ENCODE data around the gene SLC2A1. TPM values are rescaled to one million over a fixed set of nuclear protein-coding genes. Genes with fewer than 3 reads are reported as not detected.

SLC2A1 gene
- total and polyA plus RNA-seq, 7 donors = 1.1 to 3.8 (median 2.1) TPM

DNA sequence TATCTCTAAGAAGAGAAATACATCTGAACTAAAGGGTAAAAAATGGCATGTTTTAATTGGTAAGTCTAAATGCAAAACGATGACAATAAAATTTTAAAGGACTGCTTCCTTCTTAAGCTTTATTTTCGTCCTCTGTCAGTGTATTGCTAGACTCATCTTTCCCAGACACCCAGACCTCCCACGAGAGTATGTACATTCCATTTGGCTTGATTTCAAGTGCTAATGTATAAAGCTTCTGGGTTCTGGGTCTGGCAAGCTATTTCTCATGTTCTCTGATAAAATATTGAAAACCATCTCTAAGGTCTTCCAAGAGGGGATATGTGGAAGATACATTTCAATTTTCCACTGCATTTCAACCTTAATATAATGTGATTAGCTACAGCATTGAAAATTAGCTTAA, 24.6 kb upstream of the SLC2A1 start:
- Histone ChIP-seq H3K4me1 (no peaks in the 10 kb centered on the region), H3K27ac (no peak overlapping the region), H3K9me3 (no peaks in the 10 kb centered on the region), H3K27me3 (ENCODE audit: insufficient read depth in 3 of 3, low read length in 2 of 3) (peaks cover 0 to 18% (median 0%) of the 10 kb centered on the region in 3 donors), H3K36me3 (ENCODE audit: insufficient read depth in 1 of 2, low read depth in 1 of 2) (no peaks in the 10 kb centered on the region), H3K4me3 (no peak overlapping the region)
- DNase-seq = no peak
- WGBS, 3 donors = 51 to 53% (median 51%) methylated on average over 3 of the region's 3 CpGs
- intact Hi-C loops (cut with DNase I) = no loop called here
- TF ChIP-seq, protein P1, sequence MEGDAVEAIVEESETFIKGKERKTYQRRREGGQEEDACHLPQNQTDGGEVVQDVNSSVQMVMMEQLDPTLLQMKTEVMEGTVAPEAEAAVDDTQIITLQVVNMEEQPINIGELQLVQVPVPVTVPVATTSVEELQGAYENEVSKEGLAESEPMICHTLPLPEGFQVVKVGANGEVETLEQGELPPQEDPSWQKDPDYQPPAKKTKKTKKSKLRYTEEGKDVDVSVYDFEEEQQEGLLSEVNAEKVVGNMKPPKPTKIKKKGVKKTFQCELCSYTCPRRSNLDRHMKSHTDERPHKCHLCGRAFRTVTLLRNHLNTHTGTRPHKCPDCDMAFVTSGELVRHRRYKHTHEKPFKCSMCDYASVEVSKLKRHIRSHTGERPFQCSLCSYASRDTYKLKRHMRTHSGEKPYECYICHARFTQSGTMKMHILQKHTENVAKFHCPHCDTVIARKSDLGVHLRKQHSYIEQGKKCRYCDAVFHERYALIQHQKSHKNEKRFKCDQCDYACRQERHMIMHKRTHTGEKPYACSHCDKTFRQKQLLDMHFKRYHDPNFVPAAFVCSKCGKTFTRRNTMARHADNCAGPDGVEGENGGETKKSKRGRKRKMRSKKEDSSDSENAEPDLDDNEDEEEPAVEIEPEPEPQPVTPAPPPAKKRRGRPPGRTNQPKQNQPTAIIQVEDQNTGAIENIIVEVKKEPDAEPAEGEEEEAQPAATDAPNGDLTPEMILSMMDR (IDR thresholded peaks at IDR 0.05) = no peak
- no peak for ATAC-seq

DNA sequence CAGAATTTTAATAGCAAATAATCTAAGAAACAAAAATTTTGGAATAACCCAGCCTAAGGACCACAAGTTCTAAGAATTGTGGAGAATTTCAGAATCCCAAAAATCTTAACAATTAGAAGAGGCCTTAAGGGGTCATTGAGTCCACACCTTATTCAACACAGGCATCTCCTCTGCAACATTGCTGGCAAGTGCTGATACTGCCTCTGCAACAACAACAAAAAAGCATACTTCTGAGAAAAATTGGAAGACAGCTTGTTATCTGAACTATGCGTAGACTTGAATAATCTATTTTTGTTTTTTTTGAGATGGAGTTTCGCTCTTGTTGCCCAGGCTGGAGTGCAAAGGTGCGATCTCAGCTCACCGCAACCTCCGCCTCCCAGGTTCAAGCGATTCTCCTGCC, 24.0 kb upstream of the SLC2A1 start:
- no peaks in the 10 kb centered on the region for H3K36me3 ChIP-seq (ENCODE audit: insufficient read depth in 1 of 2, low read depth in 1 of 2)
- intact Hi-C loops (cut with DNase I) = no loop called here
- no peaks in the 10 kb centered on the region for H3K4me1 ChIP-seq
- TF ChIP-seq, protein P1 (IDR thresholded peaks at IDR 0.05) = no peak
- ATAC-seq (no peak), DNase-seq (no peak)
- peaks cover 0 to 18% (median 0%) of the 10 kb centered on the region in 3 donors for H3K27me3 ChIP-seq (ENCODE audit: insufficient read depth in 3 of 3, low read length in 2 of 3)
- 81 to 88% (median 88%) methylated on average over 6 of the region's 6 CpGs for WGBS, 3 donors
- no peak overlapping the region for H3K4me3 ChIP-seq
- no peaks in the 10 kb centered on the region for H3K9me3 ChIP-seq
- no peak overlapping the region for H3K27ac ChIP-seq

DNA sequence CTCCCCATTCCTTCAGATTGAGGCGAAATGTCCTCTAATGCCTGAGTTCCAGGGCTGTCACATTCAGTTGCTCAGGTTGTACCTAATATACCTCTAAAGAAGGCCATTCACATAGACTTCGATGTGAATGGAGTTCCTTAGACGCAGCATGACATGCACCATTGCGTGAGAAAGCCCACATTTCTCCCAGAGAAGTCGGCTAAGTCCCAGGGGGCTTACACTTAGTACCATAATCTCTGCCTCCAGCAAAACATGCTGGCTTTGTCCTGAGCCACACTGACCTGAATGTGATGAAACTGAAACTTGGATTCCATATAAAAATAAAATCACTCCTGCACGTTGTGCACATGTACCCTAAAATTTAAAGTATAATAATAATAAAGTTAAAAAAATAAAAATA, 23.2 kb upstream of the SLC2A1 start:
- H3K4me3 ChIP-seq = no peak overlapping the region
- intact Hi-C loops (cut with DNase I) = no loop called here
- H3K36me3 ChIP-seq (ENCODE audit: insufficient read depth in 1 of 2, low read depth in 1 of 2) = no peaks in the 10 kb centered on the region
- H3K9me3 ChIP-seq = no peaks in the 10 kb centered on the region
- WGBS, 3 donors = 52 to 59% (median 59%) methylated on average over 6 of the region's 6 CpGs
- TF ChIP-seq, protein P1 (IDR thresholded peaks at IDR 0.05) = no peak
- no peak for ATAC-seq
- no peak overlapping the region for H3K27ac ChIP-seq
- H3K4me1 ChIP-seq = no peaks in the 10 kb centered on the region
- DNase-seq = no peak
- H3K27me3 ChIP-seq (ENCODE audit: insufficient read depth in 3 of 3, low read length in 2 of 3) = peaks cover 0 to 18% (median 0%) of the 10 kb centered on the region in 3 donors

DNA sequence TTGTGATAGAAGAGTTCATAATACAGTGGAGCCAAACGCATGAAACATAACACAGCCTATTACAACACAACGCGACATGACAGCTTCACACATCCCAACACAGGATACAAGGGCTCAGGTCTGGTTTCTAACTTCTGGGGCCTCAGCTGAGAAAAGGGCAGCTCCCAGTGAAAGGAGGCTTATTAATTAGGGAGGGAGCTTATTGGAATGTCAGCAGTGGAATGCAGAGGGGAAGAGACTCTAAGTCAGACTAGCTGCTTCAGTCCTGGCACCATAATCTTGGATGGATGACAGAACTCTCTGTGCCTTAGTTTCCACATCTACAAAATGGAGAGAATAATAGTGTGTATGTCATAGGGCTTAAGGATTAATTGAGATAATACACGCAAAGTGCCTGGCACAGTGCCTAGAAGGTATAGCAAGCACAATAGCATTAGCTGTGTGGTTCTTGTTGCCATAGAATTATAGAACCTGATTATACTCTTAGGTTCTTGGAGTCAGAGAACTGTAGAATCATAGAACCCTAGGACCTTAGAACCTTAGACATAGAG, 22.7 kb upstream of the SLC2A1 start:
- TF ChIP-seq, protein P1 (IDR thresholded peaks at IDR 0.05) = no peak
- no peaks in the 10 kb centered on the region for H3K4me1 ChIP-seq
- ATAC-seq (no peak), DNase-seq (no peak)
- WGBS, 3 donors = 48 to 61% (median 56%) methylated on average over 4 of the region's 4 CpGs
- H3K9me3 ChIP-seq = no peaks in the 10 kb centered on the region
- H3K36me3 ChIP-seq (ENCODE audit: insufficient read depth in 1 of 2, low read depth in 1 of 2) = no peaks in the 10 kb centered on the region
- no peak overlapping the region for H3K4me3 ChIP-seq
- H3K27ac ChIP-seq = no peak overlapping the region
- intact Hi-C loops (cut with DNase I) = no loop called here
- H3K27me3 ChIP-seq (ENCODE audit: insufficient read depth in 3 of 3, low read length in 2 of 3) = peaks cover 0 to 18% (median 0%) of the 10 kb centered on the region in 3 donors
